Brain microvascular endothelial cell (primary cell): Measurements from ENCODE around the gene SLF2.

Source experiments
- DNase-seq: peaks from one replicate; pipeline ENCODE4 v3.0.0-alpha.2; 2020
- H3K27ac ChIP-seq: fragments of 250-450 bp; sonication (Bioruptor Pico); 2 replicates; pipeline ENCODE4 v1.5.1; 2020; ENCODE audit warnings: mild to moderate bottlenecking, moderate library complexity
- H3K27me3 ChIP-seq: fragments of 250-450 bp; sonication (Bioruptor Pico); replicated peaks from 2 replicates; pipeline ENCODE4 v1.5.1; 2020; ENCODE audit warnings: mild to moderate bottlenecking
- H3K36me3 ChIP-seq: fragments of 250-450 bp; sonication (Bioruptor Pico); replicated peaks from 2 replicates; pipeline ENCODE4 v1.5.1; 2020; ENCODE audit warnings: mild to moderate bottlenecking
- H3K4me3 ChIP-seq: 2 replicates; pipeline ENCODE4 v1.5.1; 2011; ENCODE audit warnings: low read depth, mild to moderate bottlenecking, control low read depth, low read length, moderate library complexity
- in situ Hi-C: cut with HindIII; loops from 2 replicates; pipeline ENCODE4 v1.10.0; 2017; ENCODE audit warnings: low sequenced_read_pairs, low pct_ligation_motif_present
- TF ChIP-seq, protein P1 (sequence below): IDR thresholded peaks from 2 replicates; pipeline ENCODE4 v1.5.1; 2011; ENCODE audit warnings: low read depth, mild to moderate bottlenecking, moderate library complexity, low read length, control low read depth, inconsistent platforms; ENCODE audit errors: missing control alignments

Gene SLF2

GRCh38 chr10:101007099-101007711, 94.4 kb downstream of the SLF2 start:
- in situ Hi-C loops, result no loop called here

GRCh38 chr10:101007915-101008822, 95.4 kb downstream of the SLF2 start:
- TF ChIP-seq, protein P1, sequence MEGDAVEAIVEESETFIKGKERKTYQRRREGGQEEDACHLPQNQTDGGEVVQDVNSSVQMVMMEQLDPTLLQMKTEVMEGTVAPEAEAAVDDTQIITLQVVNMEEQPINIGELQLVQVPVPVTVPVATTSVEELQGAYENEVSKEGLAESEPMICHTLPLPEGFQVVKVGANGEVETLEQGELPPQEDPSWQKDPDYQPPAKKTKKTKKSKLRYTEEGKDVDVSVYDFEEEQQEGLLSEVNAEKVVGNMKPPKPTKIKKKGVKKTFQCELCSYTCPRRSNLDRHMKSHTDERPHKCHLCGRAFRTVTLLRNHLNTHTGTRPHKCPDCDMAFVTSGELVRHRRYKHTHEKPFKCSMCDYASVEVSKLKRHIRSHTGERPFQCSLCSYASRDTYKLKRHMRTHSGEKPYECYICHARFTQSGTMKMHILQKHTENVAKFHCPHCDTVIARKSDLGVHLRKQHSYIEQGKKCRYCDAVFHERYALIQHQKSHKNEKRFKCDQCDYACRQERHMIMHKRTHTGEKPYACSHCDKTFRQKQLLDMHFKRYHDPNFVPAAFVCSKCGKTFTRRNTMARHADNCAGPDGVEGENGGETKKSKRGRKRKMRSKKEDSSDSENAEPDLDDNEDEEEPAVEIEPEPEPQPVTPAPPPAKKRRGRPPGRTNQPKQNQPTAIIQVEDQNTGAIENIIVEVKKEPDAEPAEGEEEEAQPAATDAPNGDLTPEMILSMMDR, result no peak
- Histone ChIP-seq H3K4me3 (no peak overlapping the region), H3K27me3 (no peaks in the 10 kb centered on the region), H3K36me3 (peaks cover 34% of the 10 kb centered on the region), H3K27ac (no peak overlapping the region)
- in situ Hi-C loops, result no loop called here
- no peak for DNase-seq

More at GRCh38 chr10:101007099-101007711, 94.4 kb downstream of the SLF2 start:
- Histone ChIP-seq H3K27me3 (no peaks in the 10 kb centered on the region), H3K4me3 (no peak overlapping the region), H3K36me3 (peaks cover 38% of the 10 kb centered on the region), H3K27ac (no peak overlapping the region)
- TF ChIP-seq, protein P1, result no peak
- DNase-seq, result no peak

DNA sequence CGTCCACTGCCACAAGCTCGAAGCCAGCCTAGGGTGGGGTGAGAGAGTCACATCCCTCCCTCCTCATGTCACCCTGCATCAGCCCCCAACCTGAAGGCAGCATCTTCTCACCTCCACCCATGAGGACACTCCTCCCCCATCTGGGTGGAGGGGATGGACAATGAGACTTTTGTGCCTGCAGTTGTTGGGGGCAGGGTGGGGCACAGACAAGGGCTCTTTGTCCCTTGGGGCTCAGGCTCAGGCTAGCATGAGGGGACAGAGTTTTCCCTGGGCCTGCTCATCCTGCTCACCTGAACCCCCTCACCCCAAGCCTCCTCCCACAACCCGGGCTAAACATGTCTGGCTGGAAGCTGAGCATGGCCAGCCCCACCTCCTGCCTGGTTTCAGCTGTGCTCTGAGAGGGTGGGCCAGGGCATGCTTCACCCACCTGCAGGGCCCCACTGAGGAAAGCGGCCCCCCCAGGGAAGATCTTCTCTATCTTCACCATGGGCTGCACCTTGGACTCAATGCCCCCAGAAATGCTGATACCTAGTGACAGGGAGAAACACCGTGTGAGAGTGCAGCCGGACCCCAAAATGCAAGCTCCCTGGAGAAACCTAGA, 96.2 kb downstream of the SLF2 start:
- DNase-seq, result no peak
- Histone ChIP-seq H3K27me3 (no peaks in the 10 kb centered on the region), H3K27ac (no peak overlapping the region), H3K36me3 (peaks cover 26% of the 10 kb centered on the region), H3K4me3 (no peak overlapping the region)
- TF ChIP-seq, protein P1, result no peak
- in situ Hi-C loops, result no loop called here

DNA sequence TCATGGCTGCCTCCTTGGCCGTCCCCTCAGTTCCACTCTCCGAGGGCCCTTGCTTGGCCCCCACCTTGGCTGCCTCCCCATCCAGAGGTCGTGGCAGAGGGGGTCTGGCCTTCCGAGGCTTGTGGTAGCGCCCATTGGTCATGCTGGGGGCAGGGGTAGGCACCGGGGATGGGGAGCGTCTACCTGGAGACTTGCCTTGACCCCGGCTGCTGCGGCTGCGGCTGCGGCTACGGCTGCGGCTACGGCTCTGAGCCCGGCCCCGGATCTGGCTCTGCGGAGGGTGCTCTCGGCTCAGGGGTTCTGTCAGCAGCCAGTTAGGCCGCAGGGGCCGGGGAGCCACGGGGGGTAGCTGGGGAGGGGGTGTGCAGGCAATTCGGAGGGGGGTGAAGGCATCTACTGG, 97.6 kb downstream of the SLF2 start:
- H3K4me3 ChIP-seq, result no peak overlapping the region
- in situ Hi-C loops, result no loop called here

GRCh38 chr10:101011517-101012423, 99.0 kb downstream of the SLF2 start:
- in situ Hi-C loops, result no loop called here
- TF ChIP-seq, protein P1, result peak; percentile 65
- no peak overlapping the region for H3K27ac ChIP-seq
- no peaks in the 10 kb centered on the region for H3K27me3 ChIP-seq
- DNase-seq, result no peak
- H3K4me3 ChIP-seq, result no peak overlapping the region
- H3K36me3 ChIP-seq, result peaks cover 8% of the 10 kb centered on the region

More for the DNA sequence above, 97.6 kb downstream of the SLF2 start:
- Histone ChIP-seq H3K27ac (no peak overlapping the region), H3K36me3 (peaks cover 20% of the 10 kb centered on the region), H3K27me3 (no peaks in the 10 kb centered on the region)
- TF ChIP-seq, protein P1, result no peak
- DNase-seq, result no peak
